K562 (cell line): ENCODE data around the gene COL4A1. TPM values are rescaled to one million over a fixed set of nuclear protein-coding genes. Genes with fewer than 3 reads are reported as not detected.

ENCODE experiments used
- ATAC-seq: fragments of 200-7000 bp; cut with Tn5 transposase; 3 replicates; pipeline ENCODE4 v1.9.1; 2020; ENCODE audit warnings: moderate library complexity
- BruUV-seq: library from RNA; stranded (reverse); fragments of 400-500 nt; replicated peaks from 2 replicates; lab custom pipeline; 2021; lab: Mats Ljungman, UMichigan
- CTCF ChIA-PET: fragments of 300-600 bp; formaldehyde crosslinking; extraction: SDS; loops from one replicate; lab custom pipeline; 2021; ENCODE audit warnings: low intra/inter-chr PET ratio; lab: Yijun Ruan, JAX
- POLR2A ChIA-PET: fragments of 300-600, 350-650 bp; sonication (Branson Sonifier 250); formaldehyde crosslinking; extraction: SDS; loops from one replicate; lab custom pipeline; 2021; ENCODE audit warnings: antibody characterized with exemption, inconsistent platforms; lab: Yijun Ruan, JAX
- DNase-seq, 4 experiments: peaks; one replicate each; pipeline versions ENCODE4 v3.0.0 to v3.0.0-alpha.2; 2011 to 2018; ENCODE audit warnings: low spot score in 3 of 4, mixed read lengths in 3 of 4; ENCODE audit errors: extremely low read depth in 1 of 4
- FAIRE-seq: peaks from 2 replicates; lab custom pipeline; 2011; peaks lifted over from hg19 to GRCh38; lab: Jason Lieb, UNC
- H2AFZ ChIP-seq: 2 replicates; pipeline ENCODE4 v1.6.0; 2011; ENCODE audit warnings: low read depth, low read length, control low read depth, inconsistent platforms
- H3K27ac ChIP-seq: fragments of 200-600 bp; 3 replicates; pipeline ENCODE4 v1.8.0; 2011; ENCODE audit warnings: low read depth, mild to moderate bottlenecking, control low read depth, inconsistent platforms, low read length, moderate library complexity, mixed read lengths; ENCODE audit errors: extremely low read depth
- H3K27me3 ChIP-seq, 2 experiments: fragments of 300-600 bp in 1 of 2; 2 replicates in 1 of 2; 3 replicates in 1 of 2; pipeline versions ENCODE4 v1.6.0 to v1.8.0; 2011; ENCODE audit warnings: inconsistent platforms in 2 of 2, low read length in 2 of 2, mild to moderate bottlenecking in 1 of 2, mixed read lengths in 1 of 2, moderate library complexity in 1 of 2; ENCODE audit not compliant: control insufficient read depth in 2 of 2, insufficient read depth in 2 of 2
- H3K36me3 ChIP-seq: fragments of 300-600 bp; 3 replicates; pipeline ENCODE4 v1.8.0; 2011; ENCODE audit warnings: mild to moderate bottlenecking, low read length, inconsistent platforms; ENCODE audit not compliant: control insufficient read depth, insufficient read depth
- H3K4me1 ChIP-seq, 2 experiments: fragments of 200-600 bp in 1 of 2; replicated peaks in 1 of 2; 2 replicates in 1 of 2; 3 replicates in 1 of 2; pipeline versions ENCODE4 v1.5.1 to v1.8.0; 2011; ENCODE audit warnings: inconsistent platforms in 2 of 2, low read length in 2 of 2, mild to moderate bottlenecking in 1 of 2, mixed read lengths in 1 of 2, moderate library complexity in 1 of 2; ENCODE audit not compliant: control insufficient read depth in 2 of 2, insufficient read depth in 2 of 2
- H3K4me2 ChIP-seq: 2 replicates; pipeline ENCODE4 v1.6.1; 2011; ENCODE audit warnings: low read length, control low read depth, inconsistent platforms, mixed read lengths; ENCODE audit not compliant: insufficient read depth
- H3K4me3 ChIP-seq: fragments of 200-600 bp; sonication (generic), shearing (Covaris generic); 2 replicates; pipeline ENCODE4 v1.5.1; 2016; ENCODE audit warnings: control low read depth, inconsistent platforms
- H3K79me2 ChIP-seq: fragments of 200-600 bp; 3 replicates; pipeline ENCODE4 v1.8.0; 2011; ENCODE audit warnings: low read length, inconsistent platforms; ENCODE audit not compliant: control insufficient read depth, insufficient read depth
- H3K9ac ChIP-seq, 2 experiments: 2 replicates each; pipeline versions ENCODE4 v1.6.0 to v1.6.1; 2011; ENCODE audit warnings: low read depth in 2 of 2, low read length in 2 of 2, control low read depth in 1 of 2, inconsistent platforms in 1 of 2, mild to moderate bottlenecking in 1 of 2, mixed read lengths in 1 of 2; ENCODE audit not compliant: insufficient read depth in 1 of 2
- H3K9me1 ChIP-seq: one replicate; pipeline ENCODE4 v1.6.0; 2011; ENCODE audit warnings: inconsistent platforms, mild to moderate bottlenecking, low read length, moderate library complexity; ENCODE audit not compliant: control insufficient read depth, insufficient read depth
- H3K9me3 ChIP-seq: replicated peaks from 2 replicates; pipeline ENCODE4 v1.5.1; 2011; ENCODE audit warnings: low read depth, low read length, inconsistent platforms; ENCODE audit not compliant: control insufficient read depth, insufficient read depth
- H4K20me1 ChIP-seq: replicated peaks from 2 replicates; pipeline ENCODE4 v1.6.1; 2011; ENCODE audit warnings: low read length, inconsistent platforms, mixed read lengths; ENCODE audit not compliant: control insufficient read depth, insufficient read depth
- ESRRA ChIP-seq: fragments of 450-650 bp; IDR thresholded peaks from 2 replicates; pipeline ENCODE4 v1.6.1; 2014; ENCODE audit warnings: low read depth, mild to moderate bottlenecking, moderate library complexity, borderline replicate concordance
- SRSF7 ChIP-seq: fragments of 200-400 bp; formaldehyde crosslinking; optimal IDR thresholded peaks from 2 replicates; pipeline ENCODE3; 2017; ENCODE audit warnings: mild to moderate bottlenecking, low read depth, low read length
- WGBS: fragments of 100-300 bp; shearing (Covaris generic); methylation state at CpG from one replicate; pipeline ENCODE4 v1.1.6; 2016; ENCODE audit warnings: low coverage, mixed read lengths; ENCODE audit not compliant: insufficient coverage; ENCODE audit errors: missing lambda C conversion rate; 5-methylcytosine and 5-hydroxymethylcytosine counted together
- in situ Hi-C: fragments of 300-500 bp; cut with MboI; formaldehyde crosslinking; loops from 4 replicates; pipeline ENCODE4 v1.15.0; 2018; ENCODE audit warnings: inconsistent platforms, mixed read lengths
- intact Hi-C: fragments of 100-400 bp; cut with micrococcal nuclease; formaldehyde crosslinking; loops from 2 replicates; pipeline ENCODE4 v1.14.2; 2022
- polyA plus RNA-seq, 8 experiments: library from polyadenylated mRNA; depleted of rRNA in 4 of 8; stranded (reverse) in 5 of 8; unstranded in 3 of 8; fragments of >200 nt; fragmentation: Nextera tagmentation in 2 of 8; fragmentation: Illumina TruSeq in 1 of 8; extraction: Ambion mirVana in 2 of 8; extraction: Trizol in 1 of 8; gene quantifications; 2 replicates each; pipeline versions ENCODE4 v1.2.1 to v1.2.3, GENCODE V29; 2011 to 2014; ENCODE audit warnings: inconsistent platforms in 1 of 8, missing spikeins in 1 of 8
- total RNA-seq, 7 experiments: library from RNA; depleted of rRNA in 6 of 7; stranded (reverse); fragments of >200 nt in 6 of 7; fragmentation: Illumina TruSeq in 2 of 7; extraction: Trizol in 2 of 7; gene quantifications; 2 replicates each; pipeline versions ENCODE4 v1.2.1 to v1.2.3, GENCODE V29; 2011 to 2021; ENCODE audit warnings: low replicate concordance in 1 of 7
- TF ChIP-seq, protein P1 (sequence below): fragments of 450-650 bp; IDR thresholded peaks from 2 replicates; pipeline ENCODE4 v1.7.1; 2018; ENCODE audit warnings: mild to moderate bottlenecking, low read depth; ENCODE audit not compliant: partially characterized antibody

COL4A1 gene
- total and polyA plus RNA-seq, 9 of the 15 experiments (the other 6 are each of a cell fraction or from before 2014, with no cell fraction given) = 0.35 TPM; not detected in 8

DNA sequence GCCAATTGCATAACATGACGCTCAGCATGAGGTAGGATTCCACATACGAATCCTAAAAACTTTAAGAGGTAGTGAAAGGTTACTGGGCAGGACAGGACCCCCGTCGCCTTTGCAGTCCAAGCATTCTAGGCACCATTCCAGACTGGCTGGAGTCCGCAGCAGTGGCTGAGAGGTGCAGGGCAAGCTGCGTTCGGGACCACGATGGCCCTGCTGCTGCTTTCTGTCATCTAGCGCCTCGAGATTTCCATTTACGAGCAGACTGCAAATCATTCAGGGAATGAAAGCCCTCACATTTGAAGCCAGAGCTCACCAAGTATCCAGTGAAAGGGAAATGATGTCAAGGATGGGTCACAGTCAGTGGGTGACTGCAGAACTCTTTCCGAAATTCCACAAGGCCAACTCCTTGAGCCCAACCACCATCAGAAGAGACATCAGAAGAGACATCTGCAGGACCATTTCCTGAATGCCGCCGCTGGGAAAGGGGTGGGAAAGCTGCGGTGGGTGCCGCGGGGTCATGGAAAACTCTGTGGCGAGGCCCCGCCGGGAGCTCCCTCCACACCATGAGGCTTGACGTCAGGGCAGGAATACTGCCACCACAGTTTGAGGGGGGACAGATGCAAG, 88.3 kb downstream of the COL4A1 start:
- FAIRE-seq (no peak), DNase-seq (no peak), ATAC-seq (no peak)
- H3K4me2 ChIP-seq = no peak overlapping the region
- H3K79me2 ChIP-seq = no peaks in the 10 kb centered on the region
- no peak overlapping the region for H3K9ac ChIP-seq
- ChIA-PET CTCF (no interaction called here), POLR2A (interaction anchor here (0.6 kb wide), 1 partner anchor 42 kb away, joined by 3 read pairs; no protein-coding TSS in a partner anchor)
- H4K20me1 ChIP-seq = no peaks in the 10 kb centered on the region
- no peaks in the 10 kb centered on the region for H3K9me3 ChIP-seq
- H3K4me1 ChIP-seq = 0 out of 5 replicates have a peak, but pooled peaks cover 0 to 3% of the 10 kb centered on the region in 2 experiments
- H3K27me3 ChIP-seq = peaks cover 0 to 25% of the 10 kb centered on the region in 2 experiments; a peak in 3 of 5 replicates
- BruUV-seq = no TSS peak
- H3K36me3 ChIP-seq = no peaks in the 10 kb centered on the region
- in situ Hi-C loops = no loop called here
- no peaks in the 10 kb centered on the region for H3K9me1 ChIP-seq
- TF ChIP-seq ESRRA = no peak
- TF ChIP-seq, protein P1, sequence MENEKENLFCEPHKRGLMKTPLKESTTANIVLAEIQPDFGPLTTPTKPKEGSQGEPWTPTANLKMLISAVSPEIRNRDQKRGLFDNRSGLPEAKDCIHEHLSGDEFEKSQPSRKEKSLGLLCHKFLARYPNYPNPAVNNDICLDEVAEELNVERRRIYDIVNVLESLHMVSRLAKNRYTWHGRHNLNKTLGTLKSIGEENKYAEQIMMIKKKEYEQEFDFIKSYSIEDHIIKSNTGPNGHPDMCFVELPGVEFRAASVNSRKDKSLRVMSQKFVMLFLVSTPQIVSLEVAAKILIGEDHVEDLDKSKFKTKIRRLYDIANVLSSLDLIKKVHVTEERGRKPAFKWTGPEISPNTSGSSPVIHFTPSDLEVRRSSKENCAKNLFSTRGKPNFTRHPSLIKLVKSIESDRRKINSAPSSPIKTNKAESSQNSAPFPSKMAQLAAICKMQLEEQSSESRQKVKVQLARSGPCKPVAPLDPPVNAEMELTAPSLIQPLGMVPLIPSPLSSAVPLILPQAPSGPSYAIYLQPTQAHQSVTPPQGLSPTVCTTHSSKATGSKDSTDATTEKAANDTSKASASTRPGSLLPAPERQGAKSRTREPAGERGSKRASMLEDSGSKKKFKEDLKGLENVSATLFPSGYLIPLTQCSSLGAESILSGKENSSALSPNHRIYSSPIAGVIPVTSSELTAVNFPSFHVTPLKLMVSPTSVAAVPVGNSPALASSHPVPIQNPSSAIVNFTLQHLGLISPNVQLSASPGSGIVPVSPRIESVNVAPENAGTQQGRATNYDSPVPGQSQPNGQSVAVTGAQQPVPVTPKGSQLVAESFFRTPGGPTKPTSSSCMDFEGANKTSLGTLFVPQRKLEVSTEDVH = no peak
- TF ChIP-seq SRSF7 = no peak
- intact Hi-C loops = no loop called here
- H2AFZ ChIP-seq = no peak overlapping the region
- WGBS = 5% methylated on average over 13 of the region's 21 CpGs
- H3K27ac ChIP-seq = no peak overlapping the region
- no peak overlapping the region for H3K4me3 ChIP-seq
